Stimulated activated naive CD8-positive, alpha-beta T cell treated with anti-CD3 and anti-CD28 coated beads, Interleukin-15, Interleukin-2, amounts not matched to agents 100 ng/mL and 50 ng/mL, for 24 hours (primary cell): ENCODE data around the gene TENM4.

Experiments used
- H3K27ac Mint-ChIP-seq: one replicate; pipeline ENCODE4 v1.8.0; 2021; ENCODE audit warnings: mild to moderate bottlenecking, mixed read lengths
- H3K27me3 Mint-ChIP-seq: one replicate; pipeline ENCODE4 v1.8.0; 2021; ENCODE audit warnings: mixed read lengths
- H3K36me3 Mint-ChIP-seq: one replicate; pipeline ENCODE4 v1.8.0; 2021; ENCODE audit warnings: low read depth, mixed read lengths
- H3K4me1 Mint-ChIP-seq: one replicate; pipeline ENCODE4 v1.8.0; 2021; ENCODE audit warnings: low read depth, mixed read lengths
- H3K4me3 Mint-ChIP-seq: one replicate; pipeline ENCODE4 v1.8.0; 2021; ENCODE audit warnings: mild to moderate bottlenecking, mixed read lengths
- H3K9me3 Mint-ChIP-seq: one replicate; pipeline ENCODE4 v1.8.0; 2021; ENCODE audit warnings: mixed read lengths

TENM4 gene

GRCh38 chr11:78711735-78712134, 729.1 kb downstream of the TENM4 start:
- H3K27me3 Mint-ChIP-seq: peaks cover 17% of the 10 kb centered on the region
- H3K27ac Mint-ChIP-seq: no peak overlapping the region
- no peaks in the 10 kb centered on the region for H3K4me1 Mint-ChIP-seq
- no peaks in the 10 kb centered on the region for H3K36me3 Mint-ChIP-seq
- no peak overlapping the region for H3K4me3 Mint-ChIP-seq
- no peaks in the 10 kb centered on the region for H3K9me3 Mint-ChIP-seq

- H3K27ac Mint-ChIP-seq: no peak overlapping the region
- H3K4me3 Mint-ChIP-seq: no peak overlapping the region
- peaks cover 17% of the 10 kb centered on the region for H3K27me3 Mint-ChIP-seq
- no peaks in the 10 kb centered on the region for H3K36me3 Mint-ChIP-seq
- H3K9me3 Mint-ChIP-seq: no peaks in the 10 kb centered on the region
- no peaks in the 10 kb centered on the region for H3K4me1 Mint-ChIP-seq
Observed at GRCh38 chr11:78710417-78710816, 730.4 kb downstream of the TENM4 start.

- Mint-ChIP-seq H3K27ac (no peak overlapping the region), H3K36me3 (no peaks in the 10 kb centered on the region), H3K4me1 (no peaks in the 10 kb centered on the region), H3K27me3 (peaks cover 7% of the 10 kb centered on the region), H3K9me3 (no peaks in the 10 kb centered on the region), H3K4me3 (no peak overlapping the region)
Observed at GRCh38 chr11:78708388-78708787, 732.4 kb downstream of the TENM4 start.

GRCh38 chr11:78706551-78706950, 734.3 kb downstream of the TENM4 start:
- H3K9me3 Mint-ChIP-seq: no peaks in the 10 kb centered on the region
- H3K27me3 Mint-ChIP-seq: peaks cover 7% of the 10 kb centered on the region
- no peak overlapping the region for H3K27ac Mint-ChIP-seq
- no peaks in the 10 kb centered on the region for H3K36me3 Mint-ChIP-seq
- no peaks in the 10 kb centered on the region for H3K4me1 Mint-ChIP-seq
- no peak overlapping the region for H3K4me3 Mint-ChIP-seq

GRCh38 chr11:78704811-78705210, 736.0 kb downstream of the TENM4 start:
- Mint-ChIP-seq H3K36me3 (no peaks in the 10 kb centered on the region), H3K27ac (no peak overlapping the region), H3K4me3 (no peak overlapping the region), H3K9me3 (no peaks in the 10 kb centered on the region), H3K4me1 (no peaks in the 10 kb centered on the region), H3K27me3 (peaks cover 2% of the 10 kb centered on the region)

- Mint-ChIP-seq H3K4me3 (no peak overlapping the region), H3K27ac (no peak overlapping the region), H3K36me3 (no peaks in the 10 kb centered on the region), H3K27me3 (peaks cover 26% of the 10 kb centered on the region), H3K9me3 (no peaks in the 10 kb centered on the region), H3K4me1 (no peaks in the 10 kb centered on the region)
Observed at GRCh38 chr11:78699609-78700135, 741.2 kb downstream of the TENM4 start.

- H3K27me3 Mint-ChIP-seq: peaks cover 26% of the 10 kb centered on the region
- no peaks in the 10 kb centered on the region for H3K4me1 Mint-ChIP-seq
- no peak overlapping the region for H3K27ac Mint-ChIP-seq
- H3K36me3 Mint-ChIP-seq: no peaks in the 10 kb centered on the region
- no peak overlapping the region for H3K4me3 Mint-ChIP-seq
- H3K9me3 Mint-ChIP-seq: no peaks in the 10 kb centered on the region
Observed at GRCh38 chr11:78698612-78699011, 742.2 kb downstream of the TENM4 start.

- Mint-ChIP-seq H3K4me3 (no peak overlapping the region), H3K27ac (no peak overlapping the region), H3K36me3 (no peaks in the 10 kb centered on the region), H3K4me1 (no peaks in the 10 kb centered on the region), H3K27me3 (peaks cover 26% of the 10 kb centered on the region), H3K9me3 (no peaks in the 10 kb centered on the region)
Observed at GRCh38 chr11:78696177-78696576, 744.7 kb downstream of the TENM4 start.

GRCh38 chr11:78694152-78694551, 746.7 kb downstream of the TENM4 start:
- Mint-ChIP-seq H3K27ac (no peak overlapping the region), H3K4me1 (no peaks in the 10 kb centered on the region), H3K4me3 (no peak overlapping the region), H3K9me3 (no peaks in the 10 kb centered on the region), H3K36me3 (no peaks in the 10 kb centered on the region), H3K27me3 (peaks cover 24% of the 10 kb centered on the region)

GRCh38 chr11:78691215-78691614, 749.6 kb downstream of the TENM4 start:
- Mint-ChIP-seq H3K4me3 (no peak overlapping the region), H3K36me3 (no peaks in the 10 kb centered on the region), H3K9me3 (no peaks in the 10 kb centered on the region), H3K27ac (no peak overlapping the region), H3K27me3 (peaks cover 10% of the 10 kb centered on the region), H3K4me1 (no peaks in the 10 kb centered on the region)

- Mint-ChIP-seq H3K4me3 (no peak overlapping the region), H3K4me1 (no peaks in the 10 kb centered on the region), H3K36me3 (no peaks in the 10 kb centered on the region), H3K9me3 (no peaks in the 10 kb centered on the region), H3K27me3 (peaks cover 3% of the 10 kb centered on the region), H3K27ac (no peak overlapping the region)
Observed at GRCh38 chr11:78690352-78690987, 750.4 kb downstream of the TENM4 start.

- no peaks in the 10 kb centered on the region for H3K9me3 Mint-ChIP-seq
- no peak overlapping the region for H3K4me3 Mint-ChIP-seq
- no peaks in the 10 kb centered on the region for H3K4me1 Mint-ChIP-seq
- H3K27me3 Mint-ChIP-seq: peaks cover 3% of the 10 kb centered on the region
- H3K36me3 Mint-ChIP-seq: no peaks in the 10 kb centered on the region
- H3K27ac Mint-ChIP-seq: no peak overlapping the region
Observed at GRCh38 chr11:78689585-78690153, 751.2 kb downstream of the TENM4 start.

- Mint-ChIP-seq H3K27me3 (peaks cover 8% of the 10 kb centered on the region), H3K9me3 (no peaks in the 10 kb centered on the region)
Observed at GRCh38 chr11:78689101-78689500, 751.7 kb downstream of the TENM4 start.

GRCh38 chr11:78688460-78688859, 752.4 kb downstream of the TENM4 start:
- Mint-ChIP-seq H3K27ac (no peak overlapping the region), H3K4me1 (no peaks in the 10 kb centered on the region), H3K36me3 (no peaks in the 10 kb centered on the region), H3K9me3 (no peaks in the 10 kb centered on the region), H3K27me3 (peaks cover 13% of the 10 kb centered on the region), H3K4me3 (no peak overlapping the region)

More at GRCh38 chr11:78689101-78689500, 751.7 kb downstream of the TENM4 start:
- H3K4me3 Mint-ChIP-seq: no peak overlapping the region
- no peaks in the 10 kb centered on the region for H3K36me3 Mint-ChIP-seq
- no peak overlapping the region for H3K27ac Mint-ChIP-seq
- no peaks in the 10 kb centered on the region for H3K4me1 Mint-ChIP-seq

- no peaks in the 10 kb centered on the region for H3K36me3 Mint-ChIP-seq
- peaks cover 12% of the 10 kb centered on the region for H3K27me3 Mint-ChIP-seq
- H3K4me3 Mint-ChIP-seq: no peak overlapping the region
- H3K27ac Mint-ChIP-seq: no peak overlapping the region
- no peaks in the 10 kb centered on the region for H3K4me1 Mint-ChIP-seq
- H3K9me3 Mint-ChIP-seq: no peaks in the 10 kb centered on the region
Observed at GRCh38 chr11:78685156-78685555, 755.7 kb downstream of the TENM4 start.

GRCh38 chr11:78684377-78684776, 756.5 kb downstream of the TENM4 start:
- Mint-ChIP-seq H3K4me3 (no peak overlapping the region), H3K9me3 (no peaks in the 10 kb centered on the region), H3K27ac (no peak overlapping the region), H3K4me1 (no peaks in the 10 kb centered on the region), H3K27me3 (peaks cover 10% of the 10 kb centered on the region), H3K36me3 (no peaks in the 10 kb centered on the region)
